GM13977 (cell line): ENCODE results near the gene EXOC3L1.

Experiments
- DNase-seq: peaks from one replicate; pipeline ENCODE4 v3.0.0; 2012; ENCODE audit warnings: low spot score
- in situ Hi-C: fragments of 300-500 bp; cut with MboI; formaldehyde crosslinking; loops from one replicate; pipeline ENCODE4 v1.12.0; 2022; ENCODE audit warnings: low sequenced_read_pairs, low pct_unique_long_range_greater_than_20kb, mixed read lengths, inconsistent platforms; ENCODE audit not compliant: unreplicated experiment
- TF ChIP-seq, protein P1 (sequence below): IDR thresholded peaks from 2 replicates; pipeline ENCODE4 v1.5.1; 2012; ENCODE audit warnings: mild to moderate bottlenecking, control low read depth; ENCODE audit not compliant: insufficient read depth; ENCODE audit errors: extremely low read depth, missing control alignments

Gene EXOC3L1

DNA sequence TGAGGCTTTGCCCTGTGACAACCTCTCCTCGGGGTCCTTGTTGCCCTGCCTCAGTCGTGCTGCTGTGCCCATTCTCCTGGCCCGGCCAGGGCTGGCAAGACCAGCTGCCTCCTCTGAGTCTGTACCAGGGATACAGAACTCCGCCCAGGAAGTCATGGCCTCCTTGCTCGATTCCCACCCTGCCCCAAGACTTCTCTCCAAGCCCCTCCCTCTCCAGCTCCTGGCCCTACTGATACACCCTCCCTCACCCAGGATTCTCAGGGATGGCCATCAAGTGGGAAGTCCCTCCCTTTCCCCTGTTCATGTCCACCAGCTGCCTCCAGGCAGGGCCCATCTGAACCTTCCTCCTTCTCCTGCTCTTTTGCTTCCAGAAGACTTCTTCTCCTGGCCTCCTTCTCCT lies 25.8 kb upstream of the EXOC3L1 start:
- in situ Hi-C loops: no loop called here

DNA sequence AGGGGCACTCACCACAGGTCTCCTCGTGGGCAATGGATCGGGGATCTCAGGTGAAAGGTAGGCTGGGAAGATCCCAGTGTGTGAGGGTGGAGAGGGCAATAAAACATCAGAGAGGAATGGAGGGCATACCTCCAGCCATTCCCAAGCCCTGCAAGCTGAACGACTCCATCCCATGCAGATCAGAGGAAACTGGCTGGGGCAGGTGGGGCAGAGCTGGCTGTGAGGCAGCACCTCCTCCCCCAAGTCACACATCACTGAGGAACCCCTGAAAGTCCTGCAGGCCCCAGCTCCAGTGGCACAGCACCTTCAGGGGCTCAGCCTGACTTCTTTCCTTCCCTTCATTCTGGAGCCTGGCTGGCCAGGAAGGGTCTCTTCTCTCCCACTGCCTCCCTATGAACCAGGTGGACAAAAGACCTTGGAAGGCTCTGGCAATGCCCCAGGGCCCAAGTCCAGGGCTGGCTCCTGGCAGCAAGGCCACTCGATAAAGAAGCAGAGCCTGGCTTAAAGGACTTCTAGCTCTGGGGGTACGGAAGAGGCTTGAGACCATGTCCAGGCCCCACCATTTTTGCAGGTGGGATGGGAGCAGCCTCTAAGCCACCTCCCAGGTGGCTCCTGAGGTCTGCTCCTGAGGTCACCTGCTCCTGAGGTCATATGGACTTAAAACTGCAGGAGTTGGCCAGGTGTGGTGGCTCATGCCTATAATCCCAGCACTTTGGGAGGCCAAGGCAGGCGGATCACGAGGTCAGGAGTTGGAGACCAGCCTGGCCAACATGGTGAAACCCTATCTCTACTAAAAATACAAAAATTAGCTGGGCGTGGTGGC lies 23.5 kb upstream of the EXOC3L1 start:
- DNase-seq: no peak
- in situ Hi-C loops: no loop called here
- TF ChIP-seq, protein P1, sequence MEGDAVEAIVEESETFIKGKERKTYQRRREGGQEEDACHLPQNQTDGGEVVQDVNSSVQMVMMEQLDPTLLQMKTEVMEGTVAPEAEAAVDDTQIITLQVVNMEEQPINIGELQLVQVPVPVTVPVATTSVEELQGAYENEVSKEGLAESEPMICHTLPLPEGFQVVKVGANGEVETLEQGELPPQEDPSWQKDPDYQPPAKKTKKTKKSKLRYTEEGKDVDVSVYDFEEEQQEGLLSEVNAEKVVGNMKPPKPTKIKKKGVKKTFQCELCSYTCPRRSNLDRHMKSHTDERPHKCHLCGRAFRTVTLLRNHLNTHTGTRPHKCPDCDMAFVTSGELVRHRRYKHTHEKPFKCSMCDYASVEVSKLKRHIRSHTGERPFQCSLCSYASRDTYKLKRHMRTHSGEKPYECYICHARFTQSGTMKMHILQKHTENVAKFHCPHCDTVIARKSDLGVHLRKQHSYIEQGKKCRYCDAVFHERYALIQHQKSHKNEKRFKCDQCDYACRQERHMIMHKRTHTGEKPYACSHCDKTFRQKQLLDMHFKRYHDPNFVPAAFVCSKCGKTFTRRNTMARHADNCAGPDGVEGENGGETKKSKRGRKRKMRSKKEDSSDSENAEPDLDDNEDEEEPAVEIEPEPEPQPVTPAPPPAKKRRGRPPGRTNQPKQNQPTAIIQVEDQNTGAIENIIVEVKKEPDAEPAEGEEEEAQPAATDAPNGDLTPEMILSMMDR: no peak

More for the DNA sequence above, 25.8 kb upstream of the EXOC3L1 start:
- no peak for DNase-seq
- TF ChIP-seq, protein P1: no peak

DNA sequence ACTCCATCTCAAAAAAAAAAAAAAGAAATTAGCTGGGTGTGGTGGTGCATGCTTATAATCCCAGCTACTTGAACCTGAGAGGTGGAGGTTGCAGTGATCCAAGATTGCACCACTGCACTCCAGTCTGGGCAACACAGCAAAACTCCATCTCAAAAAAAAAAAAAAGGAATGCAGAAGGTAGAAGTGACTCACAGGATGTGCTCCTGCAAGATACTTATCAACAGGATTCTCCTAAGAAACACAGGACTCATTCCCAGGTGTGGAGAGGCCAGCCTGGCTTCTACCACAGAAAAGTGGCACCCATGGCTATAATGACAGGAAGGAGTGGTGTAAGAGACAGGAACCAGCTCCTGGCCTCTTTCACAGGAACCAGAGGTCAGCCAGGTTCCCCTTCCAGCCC lies 22.8 kb upstream of the EXOC3L1 start:
- in situ Hi-C loops: no loop called here
- TF ChIP-seq, protein P1: no peak
- no peak for DNase-seq

DNA sequence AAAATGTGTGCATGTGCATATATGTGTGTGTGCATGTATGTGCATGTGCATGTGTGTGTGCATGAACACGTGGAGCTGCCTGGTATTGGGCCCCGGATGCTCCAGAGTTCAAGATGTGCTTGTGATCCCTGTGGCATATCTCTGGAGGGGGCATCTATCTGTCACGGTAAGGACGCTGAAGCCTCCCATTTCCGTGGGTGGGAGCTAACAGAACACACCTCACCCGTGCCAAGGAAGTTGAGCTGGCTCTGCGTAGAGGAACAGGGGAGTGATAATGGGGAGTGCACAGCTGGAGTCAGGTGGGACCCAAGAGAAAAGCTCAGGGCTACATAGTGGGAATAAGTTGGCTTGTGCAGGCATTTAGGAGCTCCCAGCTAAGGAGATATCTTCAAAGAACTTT lies 21.7 kb upstream of the EXOC3L1 start:
- TF ChIP-seq, protein P1: no peak
- in situ Hi-C loops: no loop called here
- no peak for DNase-seq

DNA sequence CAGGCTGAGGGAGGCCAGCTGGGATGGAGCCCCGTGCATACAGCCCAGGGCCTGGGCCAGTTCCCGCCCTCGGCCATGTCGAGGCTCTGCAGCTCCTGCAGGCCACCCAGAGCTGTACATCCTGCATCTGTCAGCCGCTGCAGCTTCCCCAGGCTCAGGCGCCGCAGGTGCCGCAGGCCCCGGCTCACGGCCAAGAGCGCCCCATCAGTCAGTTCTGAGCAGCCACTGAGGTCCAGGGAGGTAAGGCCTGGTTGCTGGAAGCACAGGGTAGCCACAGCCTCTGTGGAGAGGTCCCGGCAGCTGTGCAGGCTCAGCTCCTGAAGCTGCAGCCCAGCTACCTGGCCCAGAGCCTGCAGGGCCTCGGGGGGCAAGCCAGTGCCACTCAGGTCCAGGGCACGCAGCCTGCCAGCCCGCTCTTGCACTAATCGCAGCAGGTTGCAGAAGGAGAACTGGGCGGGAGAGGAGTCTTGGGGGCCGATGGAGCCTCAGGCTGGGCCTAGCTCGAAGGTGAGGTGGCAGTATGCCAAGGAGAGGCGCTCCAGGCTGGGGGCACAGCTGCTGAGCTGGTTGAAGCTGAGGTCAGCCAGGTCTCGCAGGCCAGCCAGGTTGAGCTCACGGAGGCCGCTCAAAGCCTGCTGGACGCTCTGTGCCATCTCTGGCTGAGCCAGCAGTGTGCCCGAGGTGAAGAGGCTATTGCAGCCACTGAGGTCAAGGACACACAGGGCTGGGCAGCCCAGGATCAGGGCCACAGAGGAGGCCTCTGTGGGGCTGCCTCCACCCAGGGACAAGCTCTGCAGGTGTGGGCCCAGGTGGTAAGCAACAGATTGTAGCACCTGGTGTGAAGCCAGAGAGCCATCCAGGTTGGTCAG lies 20.4 kb upstream of the EXOC3L1 start:
- TF ChIP-seq, protein P1: no peak
- DNase-seq: no peak
- in situ Hi-C loops: no loop called here

DNA sequence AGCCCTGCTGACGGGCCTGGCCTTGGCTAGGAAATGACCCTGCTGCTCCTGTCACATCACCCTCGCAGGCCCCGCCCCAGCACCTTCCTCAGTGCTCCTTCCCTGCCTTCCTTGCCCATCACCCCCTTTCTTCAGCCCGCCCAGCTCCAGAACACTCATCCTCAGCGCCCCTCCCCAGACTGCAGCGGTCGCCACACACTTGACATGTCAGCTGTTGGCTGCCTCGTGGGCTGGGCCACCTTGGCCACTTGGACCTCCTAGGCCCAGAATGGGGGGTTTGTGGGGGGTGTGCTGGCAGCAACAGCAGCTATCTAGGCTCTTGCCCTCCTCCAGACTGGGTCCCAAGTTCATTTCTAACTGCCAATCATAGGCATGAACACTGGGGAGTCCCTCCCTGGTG lies 19.6 kb upstream of the EXOC3L1 start:
- DNase-seq: no peak
- TF ChIP-seq, protein P1: no peak
- in situ Hi-C loops: no loop called here
